HG02610 (cell line): ENCODE measurements around the gene ANKRD34A.
"Not testable (repeated sequence)": the region's sequence is repeated elsewhere in the genome, so short reads cannot be mapped to it uniquely, and the experiment has no call there.

Experiments used
- ATAC-seq: cut with Tn5 transposase; IDR thresholded peaks from one replicate; pipeline ENCODE4 v1.9.1; 2021; ENCODE audit warnings: mild to moderate bottlenecking, moderate library complexity; ENCODE audit not compliant: unreplicated experiment

ANKRD34A gene

GRCh38 chr1:145949219-145949618, 15.2 kb downstream of the ANKRD34A start:
- no peak for ATAC-seq

GRCh38 chr1:145947551-145947950, 16.8 kb downstream of the ANKRD34A start:
- no peak for ATAC-seq

- ATAC-seq: no peak
Observed at GRCh38 chr1:145946477-145946986, 17.8 kb downstream of the ANKRD34A start.

- ATAC-seq: no peak
Observed at GRCh38 chr1:145944532-145944931, 19.8 kb downstream of the ANKRD34A start.

- ATAC-seq: no peak
Observed at GRCh38 chr1:145942871-145943270, 21.5 kb downstream of the ANKRD34A start.

- no peak for ATAC-seq
Observed at GRCh38 chr1:145942405-145942804, 22.0 kb downstream of the ANKRD34A start.

- ATAC-seq: no peak
Observed at GRCh38 chr1:145937436-145937835, 26.9 kb downstream of the ANKRD34A start.

- no peak for ATAC-seq
Observed at GRCh38 chr1:145936247-145936646, 28.1 kb downstream of the ANKRD34A start.

- ATAC-seq: no peak
Observed at GRCh38 chr1:145935708-145936107, 28.7 kb downstream of the ANKRD34A start.

- ATAC-seq: not testable (repeated sequence)
Observed at GRCh38 chr1:145932522-145933009, 31.8 kb downstream of the ANKRD34A start.

GRCh38 chr1:145927916-145928643, 36.3 kb downstream of the ANKRD34A start:
- ATAC-seq: no peak

GRCh38 chr1:145927063-145927886, 37.1 kb downstream of the ANKRD34A start, which contains the start of gene RBM8A:
RBM8A (minus strand) TSS chr1:145927484; CDS start chr1:145927426, 58 bp downstream.
- peak; percentile 96 for ATAC-seq

GRCh38 chr1:145926686-145927062, 37.7 kb downstream of the ANKRD34A start:
- ATAC-seq: peak; percentile 13

GRCh38 chr1:145922266-145922665, 42.1 kb downstream of the ANKRD34A start:
- no peak for ATAC-seq

GRCh38 chr1:145920297-145920696, 44.1 kb downstream of the ANKRD34A start:
- not testable (repeated sequence) for ATAC-seq

GRCh38 chr1:145918992-145919939, 45.1 kb downstream of the ANKRD34A start:
- peak; percentile 3 for ATAC-seq

- ATAC-seq: peak; percentile 92
Observed at GRCh38 chr1:145918144-145918991, 46.0 kb downstream of the ANKRD34A start, which contains the start of gene PEX11B. PEX11B (minus strand) TSS chr1:145918717; CDS start chr1:145918688, 29 bp downstream.

GRCh38 chr1:145917595-145917994, 46.8 kb downstream of the ANKRD34A start:
- ATAC-seq: no peak

- no peak for ATAC-seq
Observed at GRCh38 chr1:145916745-145917144, 47.6 kb downstream of the ANKRD34A start.
